Activated naive CD8-positive, alpha-beta T cell treated with anti-CD3 and anti-CD28 coated beads, Interleukin-2, amount 50 U/mL, for 16 hours (primary cell): ENCODE measurements around the gene ATP2C2.

ENCODE experiments used
- DNase-seq: peaks from one replicate; pipeline ENCODE4 v3.0.0-alpha.2; 2020; ENCODE audit warnings: low read depth, low spot score

Gene ATP2C2

DNA sequence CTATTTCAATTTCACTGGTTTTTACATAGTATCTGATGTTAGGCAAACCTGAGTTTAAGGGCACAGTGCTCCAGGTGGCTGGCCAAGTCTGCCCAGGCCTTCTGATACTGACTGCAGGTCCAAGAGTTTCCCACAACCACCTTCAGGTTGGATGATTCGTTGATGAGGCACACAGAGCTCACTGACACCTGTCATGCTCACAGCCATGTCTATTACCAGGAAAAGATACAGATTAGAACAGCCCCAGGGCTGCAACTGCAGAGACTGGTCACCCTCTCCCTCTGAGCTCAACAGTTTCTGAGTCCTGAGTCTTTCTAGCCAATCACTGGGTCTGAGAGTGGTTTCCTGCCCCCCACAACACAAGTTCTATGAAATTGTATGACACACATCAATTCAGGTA is 98.9 kb downstream of the ATP2C2 start:
- no peak for DNase-seq

DNA sequence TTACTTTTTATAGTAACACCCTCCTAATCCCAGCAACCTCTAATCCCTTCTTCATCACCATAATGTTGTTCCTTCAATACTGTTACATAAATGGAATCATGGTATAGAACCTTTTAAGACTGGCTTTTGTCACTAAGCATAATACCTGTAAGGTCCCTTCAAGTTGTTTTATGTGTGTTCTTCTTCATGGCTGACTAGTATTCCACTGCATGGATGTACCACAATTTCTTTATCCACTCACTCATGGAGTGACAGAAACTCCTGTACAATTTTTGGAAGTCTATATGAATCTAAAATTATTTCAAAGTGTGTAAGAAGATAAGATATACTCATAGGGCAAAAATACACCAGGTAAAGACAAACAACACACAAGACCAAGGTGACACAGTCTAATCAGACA is 99.4 kb downstream of the ATP2C2 start:
- DNase-seq, result no peak

DNA sequence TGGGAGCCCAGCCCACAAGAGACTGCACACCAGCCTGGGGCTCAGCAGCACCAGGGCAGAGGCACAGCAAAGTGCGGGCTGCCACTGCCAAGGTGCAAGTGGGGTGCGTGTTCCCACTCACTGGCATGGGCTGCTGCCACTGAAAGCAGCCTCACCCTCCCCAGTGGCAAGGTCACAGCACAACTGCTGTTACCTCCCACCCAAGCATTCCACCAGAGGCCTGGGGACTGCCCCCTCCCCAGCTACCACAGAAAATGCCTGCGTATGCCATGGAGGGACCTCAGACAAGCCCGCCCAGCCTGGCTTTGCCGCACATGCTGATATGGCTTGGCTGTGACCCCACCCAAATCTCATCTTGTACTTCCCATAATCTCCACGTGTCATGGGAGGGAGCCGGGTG is 103.0 kb downstream of the ATP2C2 start:
- DNase-seq, result no peak

DNA sequence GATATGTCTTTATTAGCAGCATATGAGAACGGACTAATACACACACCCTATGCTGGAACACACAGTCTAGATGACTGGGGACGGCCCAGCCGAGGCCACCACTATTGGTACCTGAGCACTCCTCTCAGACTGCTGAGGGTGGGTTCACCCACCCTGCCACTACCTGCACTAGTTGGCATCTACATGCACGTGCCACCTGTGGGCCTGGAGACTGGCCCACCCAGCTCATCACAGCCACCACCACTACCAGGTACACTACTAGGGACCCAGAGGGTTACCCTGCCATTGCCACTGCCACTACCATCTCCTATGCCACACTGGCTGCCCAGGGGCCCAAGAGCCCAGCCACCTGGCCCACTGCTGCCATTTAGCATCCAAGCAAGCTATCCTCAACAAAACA is 103.6 kb downstream of the ATP2C2 start:
- no peak for DNase-seq

DNA sequence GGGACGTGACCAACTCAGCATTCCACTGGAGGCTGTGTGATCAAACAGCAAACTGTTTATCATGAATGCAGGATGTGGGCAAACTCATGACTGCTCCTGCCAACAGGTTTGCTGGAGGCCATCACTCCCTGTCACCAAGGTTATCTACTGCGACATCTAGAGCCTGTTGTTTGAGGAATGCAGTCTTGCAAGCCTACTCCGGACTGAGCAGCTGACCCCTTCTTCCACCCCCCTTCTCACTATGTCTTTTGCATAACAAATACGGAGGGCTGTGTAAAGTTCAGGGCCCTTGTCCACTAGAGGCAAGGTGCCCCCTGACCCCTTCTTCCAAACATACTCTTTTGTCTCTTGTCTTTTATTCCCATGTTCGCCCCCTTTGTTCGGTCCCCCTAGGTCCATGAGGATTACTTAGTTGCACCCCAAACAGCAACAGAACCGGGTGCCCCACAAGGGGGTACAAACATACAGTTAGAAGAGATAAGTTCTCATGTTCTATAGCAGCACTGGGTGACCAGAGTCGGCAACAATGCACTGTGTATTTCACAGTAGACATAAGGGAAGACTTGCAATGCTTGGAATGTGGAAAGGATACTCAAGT is 107.4 kb downstream of the ATP2C2 start:
- DNase-seq, result no peak

DNA sequence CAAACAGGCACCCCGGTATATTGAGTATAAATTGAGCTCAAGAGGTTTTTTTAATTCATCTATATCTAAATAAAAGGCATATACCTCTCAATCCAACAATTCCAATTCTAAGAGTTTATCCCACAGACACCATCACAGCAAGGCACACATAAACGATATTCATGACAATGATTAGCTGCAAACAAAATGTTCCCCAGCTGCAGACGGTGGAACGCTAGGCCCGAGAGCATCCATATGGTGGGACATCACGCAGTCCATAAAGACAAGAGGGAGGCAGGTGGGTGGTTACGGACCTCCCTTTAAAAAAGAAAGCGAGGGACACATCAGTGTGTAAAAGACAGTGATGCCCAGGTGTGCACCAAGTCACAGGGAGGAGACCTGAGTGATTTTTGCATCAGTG is 108.1 kb downstream of the ATP2C2 start:
- no peak for DNase-seq

DNA sequence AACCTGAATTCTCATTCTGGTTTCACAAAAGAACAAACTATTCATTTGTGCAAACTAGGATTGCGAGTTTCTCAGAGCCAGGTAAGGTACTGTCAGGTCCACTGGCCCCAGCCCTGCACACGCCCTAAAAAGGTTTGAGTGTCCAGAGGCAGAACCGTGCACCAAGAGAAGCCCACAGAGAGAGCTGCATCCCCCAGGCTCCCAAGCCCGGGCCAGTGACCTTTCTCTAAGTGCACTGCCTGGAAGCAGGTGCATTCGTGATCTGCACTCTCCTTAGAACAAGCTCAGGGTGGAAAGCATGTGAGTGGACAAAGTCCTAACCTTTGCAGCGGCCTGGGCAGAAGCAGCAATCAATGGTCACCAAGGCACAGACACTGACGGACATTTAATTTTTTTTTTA is 109.3 kb downstream of the ATP2C2 start:
- no peak for DNase-seq

DNA sequence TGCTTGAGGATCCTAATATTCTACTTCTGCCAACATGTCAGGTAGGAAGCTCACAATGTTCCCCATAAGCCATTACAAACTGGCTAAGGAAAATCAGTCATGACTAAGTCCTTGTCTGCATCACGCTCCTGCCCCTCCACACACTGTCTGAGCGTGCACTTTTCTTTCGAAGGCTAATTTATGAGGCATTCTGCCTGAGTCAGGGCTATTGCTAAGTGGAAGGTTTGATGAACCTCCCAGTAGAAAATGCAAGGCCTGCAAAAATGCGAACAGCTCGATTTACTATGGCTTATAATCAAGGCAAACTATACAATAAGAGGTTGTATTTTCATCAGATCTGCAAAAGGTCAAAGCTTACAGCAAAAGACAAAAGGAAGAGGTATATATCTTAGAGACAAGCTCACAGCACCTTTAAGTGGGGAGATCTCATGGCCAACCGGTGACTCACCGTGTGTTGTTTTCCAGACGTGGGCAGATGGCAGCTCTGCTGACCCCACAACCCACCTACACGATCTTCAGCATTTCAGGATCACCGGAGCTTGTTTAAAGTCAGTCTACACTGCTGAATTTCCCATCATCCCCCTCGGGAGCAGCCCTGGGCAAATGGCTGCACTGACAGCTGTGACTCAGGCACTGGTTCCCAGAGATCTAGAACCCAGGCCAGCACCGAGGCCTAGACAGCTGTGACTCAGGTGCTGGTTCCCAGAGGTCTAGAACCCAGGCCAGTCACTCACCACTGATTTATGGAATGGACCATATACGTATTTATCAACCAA is 110.0 kb downstream of the ATP2C2 start:
- DNase-seq, result no peak

DNA sequence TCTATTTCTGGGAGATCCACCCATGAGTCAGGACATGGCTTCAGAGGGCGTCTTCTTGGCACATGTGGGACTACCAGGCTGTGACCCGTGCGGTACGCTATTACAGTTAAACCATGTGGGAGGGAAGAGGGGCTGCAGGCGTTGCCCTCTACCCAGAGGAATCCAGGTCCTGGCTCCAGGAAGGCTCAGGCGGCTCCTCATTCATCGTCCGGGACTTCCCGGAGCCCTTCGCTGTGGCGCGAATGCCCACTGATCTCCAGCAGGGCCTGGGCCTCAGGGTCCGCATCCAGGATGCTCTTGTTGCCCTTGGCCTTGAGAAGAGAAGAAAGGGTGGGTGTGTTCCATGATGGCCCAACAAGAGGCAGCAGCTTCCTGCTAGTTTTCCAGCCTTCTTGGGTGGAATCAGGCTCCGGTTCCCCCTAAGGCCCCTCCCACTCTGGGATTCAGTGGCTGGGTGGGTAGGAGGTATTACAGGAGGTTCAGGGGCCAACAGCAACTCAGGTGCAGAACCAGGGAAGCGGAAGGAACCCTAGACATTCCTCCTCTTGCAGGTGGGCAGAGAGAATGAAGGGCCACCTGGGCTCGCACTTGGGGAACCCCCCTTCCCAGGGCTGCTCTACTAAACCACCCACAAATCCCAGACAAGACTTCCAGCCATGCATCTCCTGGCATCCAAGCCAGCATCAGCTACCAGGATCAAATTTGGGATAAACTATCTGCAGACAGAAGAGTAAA is 111.5 kb downstream of the ATP2C2 start:
- no peak for DNase-seq

DNA sequence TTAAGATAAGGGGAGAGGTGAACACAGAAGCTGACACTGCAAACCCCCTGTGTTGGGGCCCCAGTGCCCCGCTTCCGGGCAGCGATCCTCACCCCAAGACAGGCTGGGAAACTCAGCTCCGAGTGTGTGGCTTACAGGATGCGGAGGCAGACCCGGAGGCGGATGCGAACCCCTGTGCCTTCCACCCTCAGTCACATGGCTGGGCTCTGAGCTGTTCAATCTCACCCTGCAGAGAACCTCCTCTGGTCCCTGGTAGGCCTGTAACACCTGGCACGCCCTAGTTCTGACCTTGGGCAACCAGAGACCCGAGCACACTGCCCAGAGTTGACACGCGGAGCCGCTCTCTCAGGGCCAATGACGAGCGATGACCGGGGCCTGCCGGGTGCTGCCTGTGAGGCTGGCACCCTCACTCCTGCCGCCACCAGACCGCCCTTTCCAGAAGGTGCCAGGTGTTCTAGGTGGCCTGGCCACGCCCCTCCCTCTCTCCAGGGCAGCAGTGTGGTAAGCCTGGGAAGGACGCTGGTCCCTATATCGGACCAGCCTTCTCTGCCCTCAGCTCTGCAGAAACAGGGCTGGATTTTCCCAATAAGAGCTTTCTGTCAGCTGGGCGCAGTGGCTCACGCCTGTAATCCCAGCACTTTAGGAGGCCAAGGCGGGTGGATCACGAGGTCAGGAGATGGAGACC is 112.9 kb downstream of the ATP2C2 start:
- DNase-seq, result no peak

DNA sequence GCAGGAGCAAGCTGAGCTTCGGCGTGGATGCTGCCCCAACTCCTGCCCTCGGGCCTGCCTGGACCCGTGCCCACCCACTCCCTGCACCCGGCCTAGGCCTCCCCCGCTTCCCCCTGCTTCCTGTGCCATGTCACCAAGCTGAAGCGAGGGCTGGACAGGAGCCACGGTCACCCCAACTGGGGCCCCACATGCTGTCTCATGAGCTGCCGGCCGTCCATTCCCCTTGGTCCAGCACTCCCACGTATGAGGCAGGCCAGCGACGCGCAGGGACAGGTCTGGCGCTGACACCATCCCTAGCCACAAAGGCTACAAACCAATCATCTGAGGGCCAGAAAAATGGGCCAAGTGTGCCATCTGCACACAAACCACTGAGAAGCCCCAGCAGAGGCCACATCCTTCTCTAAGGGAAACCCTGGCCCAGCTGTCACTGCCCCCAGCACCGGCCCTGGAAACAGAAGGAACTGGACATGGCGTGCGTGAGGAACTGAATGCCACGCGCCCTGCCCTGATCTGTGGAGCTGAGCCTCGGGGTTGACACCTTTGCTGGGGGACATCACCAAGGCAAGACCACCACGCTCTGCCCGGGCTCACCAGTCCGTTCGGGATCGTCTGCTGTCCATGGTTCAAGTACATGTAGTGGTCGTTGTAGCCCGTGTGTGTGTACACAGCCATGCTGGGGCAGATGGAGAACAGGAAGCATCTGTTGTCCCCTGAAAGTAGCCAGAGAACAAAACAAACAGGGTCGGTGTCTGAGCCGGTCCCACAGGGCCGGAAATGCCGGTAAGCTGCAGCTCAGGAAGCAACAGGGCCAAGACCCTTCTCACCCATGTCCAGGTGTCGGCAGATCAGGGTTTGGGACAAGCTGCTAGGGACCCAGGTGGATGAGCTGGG is 113.9 kb downstream of the ATP2C2 start:
- no peak for DNase-seq

DNA sequence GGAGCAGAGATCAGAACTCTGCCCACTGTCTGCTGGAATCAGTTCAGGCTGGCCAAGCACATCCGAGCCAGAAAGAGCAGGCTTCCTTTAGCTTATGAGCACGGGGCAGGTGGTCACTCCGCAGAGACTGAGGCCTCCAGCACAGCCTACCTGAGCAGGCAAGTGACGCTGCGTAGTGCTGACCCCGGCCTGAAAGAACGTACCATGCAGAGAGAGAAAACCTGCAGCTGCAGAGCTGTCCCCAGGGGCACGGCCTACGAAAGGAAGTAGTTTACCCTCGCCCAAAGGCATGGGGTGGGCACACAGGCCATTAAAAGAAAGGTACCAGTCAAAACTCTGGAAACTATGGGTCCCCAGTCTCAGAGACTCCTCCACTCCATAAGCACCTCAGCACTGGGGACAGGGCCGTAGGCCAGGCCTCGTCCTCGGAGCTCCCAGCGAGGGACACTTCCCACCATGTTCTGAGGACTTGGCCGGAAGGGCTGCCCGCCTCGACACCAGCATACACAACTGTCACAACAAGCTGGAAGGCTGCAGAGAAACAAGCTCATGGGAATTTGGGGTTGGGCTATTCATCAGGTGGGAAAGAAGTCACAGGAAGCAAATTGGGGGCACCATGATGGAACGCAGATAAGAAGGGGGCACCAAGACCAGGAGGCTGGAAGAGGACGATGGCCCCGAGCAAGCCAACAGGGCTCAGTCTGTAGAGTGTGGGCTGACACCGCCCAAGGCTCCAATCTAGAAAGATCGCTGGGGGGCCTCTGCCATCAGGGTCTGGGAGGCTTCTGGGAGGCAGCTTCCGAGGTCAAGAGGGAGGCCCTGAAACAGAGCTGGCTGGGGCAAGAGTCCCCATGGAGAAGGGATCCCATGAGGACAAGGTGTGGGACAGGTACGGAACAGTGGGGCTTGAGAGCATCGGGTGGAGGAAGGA is 114.9 kb downstream of the ATP2C2 start:
- DNase-seq, result no peak

DNA sequence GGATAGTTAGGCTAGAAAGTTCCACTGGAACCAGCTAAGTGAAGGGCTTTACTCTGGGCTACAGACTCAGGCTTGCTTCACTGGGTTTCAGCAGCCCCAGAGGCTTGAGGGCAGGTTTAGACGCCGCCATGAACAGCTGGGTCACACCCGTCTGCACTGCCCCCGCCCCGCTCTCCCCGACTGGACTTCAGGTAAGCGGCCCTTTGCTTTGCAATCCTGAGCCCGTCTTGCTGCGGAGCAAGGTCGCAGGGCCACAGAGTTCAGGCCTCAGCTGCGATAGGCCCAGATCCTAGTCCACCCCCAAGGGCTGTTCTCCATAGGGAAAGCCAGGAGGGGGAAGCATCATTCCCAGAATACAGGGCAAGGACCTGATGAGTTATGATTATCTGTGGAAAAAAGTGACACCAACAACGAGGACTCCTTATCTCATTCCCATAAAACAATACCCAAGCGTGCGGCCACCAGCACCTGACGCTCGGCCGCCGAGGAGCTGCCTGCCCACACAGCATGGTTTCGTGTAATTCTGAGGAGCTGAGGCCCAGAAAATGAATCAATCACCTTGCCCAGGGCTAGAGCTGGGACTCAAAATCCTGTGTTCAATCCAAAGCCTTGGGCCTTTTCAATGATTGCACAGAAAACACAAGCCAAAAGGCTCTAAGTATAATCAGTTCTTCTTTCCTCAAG is 115.7 kb downstream of the ATP2C2 start:
- DNase-seq, result no peak

DNA sequence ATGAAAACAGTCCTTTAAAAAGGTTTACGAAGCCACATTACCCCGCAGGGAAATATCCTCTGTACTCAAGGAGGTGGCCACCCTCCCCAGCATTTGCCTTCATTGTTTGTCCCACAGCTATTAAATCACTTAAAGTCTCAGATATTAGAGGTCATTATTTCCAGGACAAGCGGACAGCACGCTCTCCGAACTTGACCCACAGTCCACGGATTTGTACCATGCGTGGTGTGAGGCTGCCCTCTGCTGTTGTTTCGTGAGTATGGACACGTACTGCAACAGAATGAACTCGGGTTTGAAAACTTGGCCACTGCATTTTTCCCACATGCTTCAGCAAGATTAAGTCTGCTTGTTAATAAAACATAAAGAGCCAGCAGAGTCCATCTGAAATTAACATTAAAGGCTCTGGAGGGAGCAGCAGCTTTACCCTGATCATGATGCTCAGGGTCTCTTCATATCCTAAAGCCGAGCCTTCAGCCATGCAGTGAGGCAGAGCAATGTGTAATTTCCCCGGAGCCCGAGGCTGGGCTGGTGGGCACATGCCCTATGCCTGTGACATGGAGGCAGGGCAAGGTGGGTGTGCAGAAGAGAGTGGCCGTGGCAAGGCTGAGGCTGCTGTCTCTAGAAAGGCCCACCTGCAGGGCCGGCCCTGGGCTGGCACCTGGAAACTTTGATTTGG is 116.4 kb downstream of the ATP2C2 start:
- DNase-seq, result no peak

DNA sequence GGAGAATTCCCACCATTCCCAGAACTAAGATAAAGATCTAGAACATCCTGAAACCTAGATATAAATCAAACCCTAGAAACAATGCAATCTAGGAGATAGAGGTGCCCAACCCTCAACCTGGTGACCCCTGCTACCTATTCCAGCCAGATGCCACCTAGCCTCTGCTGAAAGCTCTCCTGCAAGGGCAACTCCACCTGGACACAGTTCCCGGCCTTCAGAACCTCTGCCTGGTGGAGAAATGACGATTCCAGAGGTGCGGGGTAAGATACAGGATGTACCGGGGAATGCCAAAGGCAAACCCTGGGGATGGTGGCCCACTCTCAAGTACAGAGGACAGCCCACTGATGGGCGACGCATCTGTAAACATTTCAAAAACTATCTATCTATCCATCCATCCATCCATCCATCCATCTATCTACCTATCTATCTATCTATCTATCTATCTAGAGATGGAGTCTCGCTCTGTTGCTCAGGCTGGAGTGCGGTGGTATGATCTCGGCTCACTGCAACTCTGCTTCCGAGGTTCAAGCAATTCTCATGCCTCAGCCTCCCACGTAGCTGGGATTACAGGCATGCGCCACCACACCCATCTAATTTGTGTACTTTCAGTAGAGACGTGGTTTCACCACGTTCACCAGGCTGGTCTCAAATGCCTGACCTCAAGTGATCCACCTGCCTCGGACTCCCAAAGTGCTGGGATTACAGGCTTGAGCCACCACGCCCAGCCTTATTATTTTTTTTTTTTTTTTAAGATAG is 117.1 kb downstream of the ATP2C2 start:
- no peak for DNase-seq

DNA sequence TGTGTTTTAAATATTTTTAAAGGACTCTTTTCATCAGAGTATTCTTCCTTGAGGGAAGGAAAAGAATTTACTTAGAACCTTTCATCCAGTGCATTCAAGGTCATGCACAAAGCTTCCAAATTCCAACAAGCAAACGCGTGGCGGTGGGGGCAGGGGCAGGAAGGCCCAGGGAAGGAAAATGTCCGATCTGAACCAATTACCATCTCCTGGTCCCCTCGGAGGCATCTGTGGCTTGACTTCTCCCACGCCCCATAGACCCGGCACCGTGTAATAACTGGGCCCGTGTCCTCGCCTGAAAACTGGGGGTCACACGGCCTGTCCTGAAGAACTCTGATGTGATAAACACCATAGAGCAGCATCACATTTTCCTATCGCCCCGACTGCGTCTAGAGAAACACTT is 117.8 kb downstream of the ATP2C2 start:
- no peak for DNase-seq

DNA sequence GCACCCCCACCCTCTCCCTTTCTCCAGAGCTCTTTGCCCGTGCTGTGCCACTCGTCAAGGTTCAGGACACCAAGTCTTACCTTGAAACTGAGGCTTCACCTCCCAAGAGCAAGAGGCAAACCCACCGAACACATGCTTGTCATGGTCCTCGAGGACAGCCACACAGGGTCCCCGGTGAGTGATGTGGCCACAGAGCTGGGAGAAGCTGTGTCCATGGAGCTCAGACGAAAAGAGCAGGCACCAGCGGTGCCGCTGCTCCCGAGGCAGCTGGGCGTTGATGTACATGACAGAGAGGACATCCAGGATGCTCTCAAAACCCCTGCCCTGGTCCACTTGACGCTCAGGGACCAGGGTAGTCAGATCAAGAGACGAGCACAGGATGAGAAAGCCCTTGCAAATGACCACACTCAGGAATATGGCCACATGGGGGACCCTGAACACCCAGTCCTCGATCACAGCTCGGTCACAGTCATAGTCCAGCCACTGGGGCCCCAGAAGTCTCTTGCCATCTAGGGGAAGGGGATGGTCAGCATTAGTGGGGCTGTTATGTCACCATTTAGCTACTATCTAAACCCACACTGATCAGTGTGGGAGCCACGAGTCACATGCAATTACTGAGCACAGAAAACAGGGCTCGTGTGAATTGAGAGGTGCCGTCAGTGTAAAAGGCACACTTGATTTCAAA is 118.4 kb downstream of the ATP2C2 start:
- no peak for DNase-seq

DNA sequence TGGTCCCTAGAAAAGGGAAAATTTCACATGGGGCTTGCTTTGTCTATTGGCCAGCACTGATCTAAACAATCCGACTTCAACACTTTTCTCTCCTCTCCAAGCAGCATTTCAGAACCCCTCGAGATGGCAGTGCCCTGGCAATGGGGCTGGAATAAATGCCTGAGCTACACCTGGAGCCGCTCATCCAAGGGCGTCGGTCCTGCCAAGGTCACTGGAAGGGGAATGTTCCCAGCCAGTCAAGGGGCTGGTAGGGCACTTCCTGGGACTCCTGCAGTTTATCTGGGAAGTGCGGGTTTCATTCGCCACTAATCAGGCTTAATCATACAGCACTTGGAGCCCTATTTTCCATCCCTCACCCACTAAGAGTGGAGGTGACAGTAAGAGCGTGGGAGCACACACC is 119.0 kb downstream of the ATP2C2 start:
- DNase-seq, result no peak
